Loucy (cell line): ENCODE data around the gene ITGA11.

ENCODE experiments used
- CTCF ChIP-seq: fragments of 200-600 bp; sonication (generic); conservative IDR thresholded peaks from 2 replicates; pipeline ENCODE4 v1.5.1; 2014; ENCODE audit warnings: mild to moderate bottlenecking, antibody characterized with exemption, low read length
- EZH2phosphoT487 ChIP-seq: fragments of 200-600 bp; IDR thresholded peaks from 2 replicates; pipeline ENCODE4 v1.6.1; 2018; ENCODE audit warnings: antibody characterized with exemption, mild to moderate bottlenecking, moderate library complexity, borderline replicate concordance

- TF ChIP-seq CTCF (no peak), EZH2phosphoT487 (no peak)
These were observed 20.2 kb downstream of the ITGA11 start for GRCh38 chr15:68411735-68412134.
